GM12878 (cell line): ENCODE measurements around the gene BAX. TPM values are rescaled to one million over a fixed set of nuclear protein-coding genes. Genes with fewer than 3 reads are reported as not detected.

Source experiments
- BCL11A ChIP-seq: IDR thresholded peaks from 2 replicates; pipeline ENCODE4 v1.6.1; 2011; ENCODE audit warnings: low read depth, low read length
- BMI1 ChIP-seq: fragments of 450-650 bp; IDR thresholded peaks from 2 replicates; pipeline ENCODE4 v1.6.1; 2016; ENCODE audit warnings: mild to moderate bottlenecking, moderate library complexity, borderline replicate concordance
- HDAC6 ChIP-seq: fragments of 200-600 bp; sonication (generic); IDR thresholded peaks from one replicate; pipeline ENCODE4 v1.8.0; 2017; ENCODE audit warnings: antibody characterized with exemption; ENCODE audit not compliant: unreplicated experiment
- NFXL1 ChIP-seq: fragments of 450-650 bp; IDR thresholded peaks from 2 replicates; pipeline ENCODE4 v1.6.1; 2017; ENCODE audit warnings: antibody characterized with exemption, mild to moderate bottlenecking, borderline replicate concordance
- PML ChIP-seq: IDR thresholded peaks from 2 replicates; pipeline ENCODE4 v1.6.1; 2012; ENCODE audit warnings: low read length, inconsistent platforms
- RBBP5 ChIP-seq: fragments of 200-600 bp; sonication (generic); conservative IDR thresholded peaks from 2 replicates; pipeline ENCODE4 v1.6.1; 2016
- RFX5 ChIP-seq: IDR thresholded peaks from 2 replicates; pipeline ENCODE4 v1.6.1; 2011; ENCODE audit warnings: low read depth, low read length, improper control_type of control experiment
- SKIL ChIP-seq: fragments of 450-650 bp; IDR thresholded peaks from 2 replicates; pipeline ENCODE4 v1.6.1; 2017; ENCODE audit warnings: mild to moderate bottlenecking, low read depth, inconsistent platforms; ENCODE audit not compliant: poor library complexity, severe bottlenecking
- SMAD1 ChIP-seq: fragments of 450-650 bp; IDR thresholded peaks from 2 replicates; pipeline ENCODE4 v1.6.1; 2018; ENCODE audit warnings: mild to moderate bottlenecking, low read depth; ENCODE audit not compliant: partially characterized antibody
- SMC3 ChIP-seq: IDR thresholded peaks from 2 replicates; pipeline ENCODE4 v1.6.1; 2011; ENCODE audit warnings: low read length, improper control_type of control experiment, borderline replicate concordance
- TBL1XR1 ChIP-seq: IDR thresholded peaks from 2 replicates; pipeline ENCODE4 v1.6.1; 2012; ENCODE audit warnings: low read depth, low read length, improper control_type of control experiment
- ZNF207 ChIP-seq: fragments of 450-650 bp; IDR thresholded peaks from 2 replicates; pipeline ENCODE4 v1.6.1; 2014; ENCODE audit warnings: antibody characterized with exemption, mild to moderate bottlenecking, borderline replicate concordance
- ZNF384 ChIP-seq: IDR thresholded peaks from 2 replicates; pipeline ENCODE4 v1.6.1; 2012; ENCODE audit warnings: low read depth, mild to moderate bottlenecking, low read length, improper control_type of control experiment, borderline replicate concordance
- ZZZ3 ChIP-seq: IDR thresholded peaks from 2 replicates; pipeline ENCODE4 v1.6.1; 2011; ENCODE audit warnings: low read depth; ENCODE audit not compliant: control insufficient read depth, insufficient read length
- polyA plus RNA-seq, 11 experiments: library from polyadenylated mRNA; depleted of rRNA in 4 of 11; unstranded in 6 of 11; stranded (reverse) in 5 of 11; fragments of >200 nt; fragmentation: Nextera tagmentation in 4 of 11; fragmentation: Illumina TruSeq in 1 of 11; extraction: Ambion mirVana in 4 of 11; extraction: Trizol in 1 of 11; gene quantifications; 1 replicate in 1 of 11; 2 replicates in 10 of 11; pipeline versions ENCODE4 v1.2.1 to v1.2.3, GENCODE V29; 2011 to 2016; ENCODE audit warnings: inconsistent platforms in 2 of 11, missing spikeins in 2 of 11, low read depth in 1 of 11
- total RNA-seq, 4 experiments: library from RNA; depleted of rRNA in 3 of 4; stranded (reverse); fragments of >200 nt in 3 of 4; fragmentation: Illumina TruSeq in 1 of 4; extraction: Trizol in 1 of 4; gene quantifications; 2 replicates each; pipeline versions ENCODE4 v1.2.1 to v1.2.3, GENCODE V29; 2013 to 2021
- TF ChIP-seq, protein P1 (sequence below): fragments of 450-650 bp; IDR thresholded peaks from 2 replicates; pipeline ENCODE4 v1.6.1; 2014; ENCODE audit warnings: mild to moderate bottlenecking
- TF ChIP-seq, protein P2 (sequence below): fragments of 150-350 bp; IDR thresholded peaks from 2 replicates; pipeline ENCODE4 v1.6.1; 2016; ENCODE audit warnings: low read depth, low read length
- TF ChIP-seq, protein P3 (sequence below): fragments of 450-650 bp; IDR thresholded peaks from 2 replicates; pipeline ENCODE4 v1.6.1; 2017; ENCODE audit warnings: antibody characterized with exemption, mild to moderate bottlenecking, moderate library complexity
- TF ChIP-seq, protein P4 (sequence below): IDR thresholded peaks from 2 replicates; pipeline ENCODE4 v1.6.1; 2012; ENCODE audit warnings: low read depth, low read length, improper control_type of control experiment

Gene BAX
- total and polyA plus RNA-seq, 10 of the 15 experiments (the other 5 are each of a cell fraction or from before 2014, with no cell fraction given) = 7.2 to 221 (median 137) TPM

DNA sequence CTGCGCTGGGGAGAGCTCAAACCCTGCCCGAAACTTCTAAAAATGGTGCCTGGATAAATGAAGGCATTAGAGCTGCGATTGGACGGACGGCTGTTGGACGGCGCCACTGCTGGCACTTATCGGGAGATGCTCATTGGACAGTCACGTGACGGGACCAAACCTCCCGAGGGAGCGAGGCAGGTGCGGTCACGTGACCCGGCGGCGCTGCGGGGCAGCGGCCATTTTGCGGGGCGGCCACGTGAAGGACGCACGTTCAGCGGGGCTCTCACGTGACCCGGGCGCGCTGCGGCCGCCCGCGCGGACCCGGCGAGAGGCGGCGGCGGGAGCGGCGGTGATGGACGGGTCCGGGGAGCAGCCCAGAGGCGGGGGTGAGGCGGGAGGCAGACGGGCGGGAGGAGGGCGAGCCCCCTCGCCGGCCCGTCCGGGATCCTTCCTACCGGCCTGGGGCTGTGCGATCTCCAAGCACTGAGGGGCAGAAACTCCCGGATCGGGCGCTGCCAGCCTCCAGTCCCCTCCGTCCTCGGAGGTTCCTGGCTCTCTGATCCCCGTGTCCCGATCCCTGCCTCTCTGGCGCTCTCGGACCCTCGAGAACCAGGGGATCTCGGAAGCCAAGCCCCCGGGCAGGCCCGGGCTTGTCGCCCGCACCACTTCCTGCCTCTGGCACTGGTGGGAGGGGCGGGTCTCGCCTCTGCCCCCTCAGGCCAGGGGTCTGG, at the start of gene BAX (continued):
- TF ChIP-seq, protein P1, sequence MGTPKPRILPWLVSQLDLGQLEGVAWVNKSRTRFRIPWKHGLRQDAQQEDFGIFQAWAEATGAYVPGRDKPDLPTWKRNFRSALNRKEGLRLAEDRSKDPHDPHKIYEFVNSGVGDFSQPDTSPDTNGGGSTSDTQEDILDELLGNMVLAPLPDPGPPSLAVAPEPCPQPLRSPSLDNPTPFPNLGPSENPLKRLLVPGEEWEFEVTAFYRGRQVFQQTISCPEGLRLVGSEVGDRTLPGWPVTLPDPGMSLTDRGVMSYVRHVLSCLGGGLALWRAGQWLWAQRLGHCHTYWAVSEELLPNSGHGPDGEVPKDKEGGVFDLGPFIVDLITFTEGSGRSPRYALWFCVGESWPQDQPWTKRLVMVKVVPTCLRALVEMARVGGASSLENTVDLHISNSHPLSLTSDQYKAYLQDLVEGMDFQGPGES = peak; percentile 90
- TF ChIP-seq ZNF384 (no peak), SKIL (peak; percentile 56), HDAC6 (no peak), TBL1XR1 (peak; percentile 66; the same call in 1 of the 2 replicates), SMAD1 (no peak), BMI1 (no peak), ZNF207 (peak; percentile 71; the same call in 1 of the 2 replicates), SMC3 (no peak), BCL11A (0 out of 2 replicates have a peak, but pooled peaks have one; percentile 3), PML (peak; percentile 74; the same call in 1 of the 2 replicates), RBBP5 (no peak), NFXL1 (no peak), RFX5 (no peak), ZZZ3 (no peak)
- TF ChIP-seq, protein P2, sequence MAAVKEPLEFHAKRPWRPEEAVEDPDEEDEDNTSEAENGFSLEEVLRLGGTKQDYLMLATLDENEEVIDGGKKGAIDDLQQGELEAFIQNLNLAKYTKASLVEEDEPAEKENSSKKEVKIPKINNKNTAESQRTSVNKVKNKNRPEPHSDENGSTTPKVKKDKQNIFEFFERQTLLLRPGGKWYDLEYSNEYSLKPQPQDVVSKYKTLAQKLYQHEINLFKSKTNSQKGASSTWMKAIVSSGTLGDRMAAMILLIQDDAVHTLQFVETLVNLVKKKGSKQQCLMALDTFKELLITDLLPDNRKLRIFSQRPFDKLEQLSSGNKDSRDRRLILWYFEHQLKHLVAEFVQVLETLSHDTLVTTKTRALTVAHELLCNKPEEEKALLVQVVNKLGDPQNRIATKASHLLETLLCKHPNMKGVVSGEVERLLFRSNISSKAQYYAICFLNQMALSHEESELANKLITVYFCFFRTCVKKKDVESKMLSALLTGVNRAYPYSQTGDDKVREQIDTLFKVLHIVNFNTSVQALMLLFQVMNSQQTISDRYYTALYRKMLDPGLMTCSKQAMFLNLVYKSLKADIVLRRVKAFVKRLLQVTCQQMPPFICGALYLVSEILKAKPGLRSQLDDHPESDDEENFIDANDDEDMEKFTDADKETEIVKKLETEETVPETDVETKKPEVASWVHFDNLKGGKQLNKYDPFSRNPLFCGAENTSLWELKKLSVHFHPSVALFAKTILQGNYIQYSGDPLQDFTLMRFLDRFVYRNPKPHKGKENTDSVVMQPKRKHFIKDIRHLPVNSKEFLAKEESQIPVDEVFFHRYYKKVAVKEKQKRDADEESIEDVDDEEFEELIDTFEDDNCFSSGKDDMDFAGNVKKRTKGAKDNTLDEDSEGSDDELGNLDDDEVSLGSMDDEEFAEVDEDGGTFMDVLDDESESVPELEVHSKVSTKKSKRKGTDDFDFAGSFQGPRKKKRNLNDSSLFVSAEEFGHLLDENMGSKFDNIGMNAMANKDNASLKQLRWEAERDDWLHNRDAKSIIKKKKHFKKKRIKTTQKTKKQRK = no peak
- TF ChIP-seq, protein P3, sequence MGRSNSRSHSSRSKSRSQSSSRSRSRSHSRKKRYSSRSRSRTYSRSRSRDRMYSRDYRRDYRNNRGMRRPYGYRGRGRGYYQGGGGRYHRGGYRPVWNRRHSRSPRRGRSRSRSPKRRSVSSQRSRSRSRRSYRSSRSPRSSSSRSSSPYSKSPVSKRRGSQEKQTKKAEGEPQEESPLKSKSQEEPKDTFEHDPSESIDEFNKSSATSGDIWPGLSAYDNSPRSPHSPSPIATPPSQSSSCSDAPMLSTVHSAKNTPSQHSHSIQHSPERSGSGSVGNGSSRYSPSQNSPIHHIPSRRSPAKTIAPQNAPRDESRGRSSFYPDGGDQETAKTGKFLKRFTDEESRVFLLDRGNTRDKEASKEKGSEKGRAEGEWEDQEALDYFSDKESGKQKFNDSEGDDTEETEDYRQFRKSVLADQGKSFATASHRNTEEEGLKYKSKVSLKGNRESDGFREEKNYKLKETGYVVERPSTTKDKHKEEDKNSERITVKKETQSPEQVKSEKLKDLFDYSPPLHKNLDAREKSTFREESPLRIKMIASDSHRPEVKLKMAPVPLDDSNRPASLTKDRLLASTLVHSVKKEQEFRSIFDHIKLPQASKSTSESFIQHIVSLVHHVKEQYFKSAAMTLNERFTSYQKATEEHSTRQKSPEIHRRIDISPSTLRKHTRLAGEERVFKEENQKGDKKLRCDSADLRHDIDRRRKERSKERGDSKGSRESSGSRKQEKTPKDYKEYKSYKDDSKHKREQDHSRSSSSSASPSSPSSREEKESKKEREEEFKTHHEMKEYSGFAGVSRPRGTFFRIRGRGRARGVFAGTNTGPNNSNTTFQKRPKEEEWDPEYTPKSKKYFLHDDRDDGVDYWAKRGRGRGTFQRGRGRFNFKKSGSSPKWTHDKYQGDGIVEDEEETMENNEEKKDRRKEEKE = no peak
- TF ChIP-seq, protein P4, sequence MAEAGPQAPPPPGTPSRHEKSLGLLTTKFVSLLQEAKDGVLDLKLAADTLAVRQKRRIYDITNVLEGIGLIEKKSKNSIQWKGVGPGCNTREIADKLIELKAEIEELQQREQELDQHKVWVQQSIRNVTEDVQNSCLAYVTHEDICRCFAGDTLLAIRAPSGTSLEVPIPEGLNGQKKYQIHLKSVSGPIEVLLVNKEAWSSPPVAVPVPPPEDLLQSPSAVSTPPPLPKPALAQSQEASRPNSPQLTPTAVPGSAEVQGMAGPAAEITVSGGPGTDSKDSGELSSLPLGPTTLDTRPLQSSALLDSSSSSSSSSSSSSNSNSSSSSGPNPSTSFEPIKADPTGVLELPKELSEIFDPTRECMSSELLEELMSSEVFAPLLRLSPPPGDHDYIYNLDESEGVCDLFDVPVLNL = no peak
